Measurements from ENCODE around the gene FOXF2. TPM values are rescaled to one million over a fixed set of nuclear protein-coding genes. Genes with fewer than 3 reads are reported as not detected.

Gene FOXF2
- total and polyA plus RNA-seq, 2 experiments from 2014 or later: not detected

DNA sequence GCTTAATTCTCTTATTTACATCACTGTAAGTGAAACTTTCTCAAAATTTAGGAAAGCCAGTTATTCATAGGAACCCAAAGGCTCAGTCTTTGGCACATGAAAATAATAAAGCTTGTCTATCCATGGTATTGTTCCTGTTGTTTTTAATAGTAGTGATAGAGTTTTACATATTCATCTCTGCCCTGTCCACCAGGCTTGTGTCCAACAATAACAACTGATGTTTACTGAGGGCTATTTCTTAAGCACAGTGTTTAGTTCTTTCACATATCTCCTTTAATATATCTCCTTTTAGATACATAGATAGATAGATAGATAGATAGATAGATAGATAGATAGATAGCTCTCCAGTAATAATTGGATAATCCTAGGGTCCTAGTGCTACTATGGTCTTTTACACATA, 43.3 kb upstream of the FOXF2 start:
- no peak overlapping the region for H3K4me2 ChIP-seq

More for the DNA sequence above, 43.3 kb upstream of the FOXF2 start:
- Histone ChIP-seq H3K27me3 (ENCODE audit: insufficient read depth) (no peaks in the 10 kb centered on the region), H4K20me1 (replicated peaks; ENCODE audit: insufficient read depth) (no peaks in the 10 kb centered on the region), H3K4me1 (ENCODE audit: insufficient read depth) (peaks cover 12% of the 10 kb centered on the region), H3K9me2 (ENCODE audit: insufficient read depth) (no peaks in the 10 kb centered on the region), H3K36me3 (ENCODE audit: insufficient read depth) (no peaks in the 10 kb centered on the region), H3K79me2 (replicated peaks; ENCODE audit: insufficient read depth) (no peaks in the 10 kb centered on the region), H3K27ac (ENCODE audit: low read depth) (no peak overlapping the region), H2AFZ (no peak overlapping the region), H3K4me3 (no peak overlapping the region), H3F3A (replicated peaks; ENCODE audit: low read depth) (no peaks in the 10 kb centered on the region)
- Mint-ChIP-seq H3K4me3 (no peak overlapping the region), H3K27ac (no peak overlapping the region), H3K4me1 (peaks cover 26% of the 10 kb centered on the region), H3K36me3 (ENCODE audit: low read depth) (peaks cover 29% of the 10 kb centered on the region), H3K9me3 (peaks cover 35% of the 10 kb centered on the region), H3K27me3 (ENCODE audit: insufficient read depth, low read depth, poor library complexity) (peaks cover 7% of the 10 kb centered on the region)
- no peak for ATAC-seq
- DNase-seq (ENCODE audit: low spot score): no peak
- TF ChIP-seq ZNF331 (CRISPR knock-in tag; IDR thresholded peaks at IDR 0.05; ENCODE audit: low read depth) (no peak), EZH2 (IDR thresholded peaks at IDR 0.05; ENCODE audit: low read depth, unreplicated experiment) (no peak), EZH2phosphoT487 (IDR thresholded peaks at IDR 0.05; ENCODE audit: unreplicated experiment) (no peak), JUNB (IDR thresholded peaks at IDR 0.05; ENCODE audit: unreplicated experiment) (no peak), STAT1 (IDR thresholded peaks at IDR 0.05; ENCODE audit: unreplicated experiment) (no peak), NANOG (IDR thresholded peaks at IDR 0.05; ENCODE audit: borderline replicate concordance) (no peak), CREB1 (CRISPR knock-in tag; IDR thresholded peaks at IDR 0.05; ENCODE audit: low read depth) (no peak), POLR2AphosphoS5 (IDR thresholded peaks at IDR 0.05; ENCODE audit: low read depth) (no peak), ZNF114 (CRISPR knock-in tag; IDR thresholded peaks at IDR 0.05) (no peak)
- TF ChIP-seq, protein P1, sequence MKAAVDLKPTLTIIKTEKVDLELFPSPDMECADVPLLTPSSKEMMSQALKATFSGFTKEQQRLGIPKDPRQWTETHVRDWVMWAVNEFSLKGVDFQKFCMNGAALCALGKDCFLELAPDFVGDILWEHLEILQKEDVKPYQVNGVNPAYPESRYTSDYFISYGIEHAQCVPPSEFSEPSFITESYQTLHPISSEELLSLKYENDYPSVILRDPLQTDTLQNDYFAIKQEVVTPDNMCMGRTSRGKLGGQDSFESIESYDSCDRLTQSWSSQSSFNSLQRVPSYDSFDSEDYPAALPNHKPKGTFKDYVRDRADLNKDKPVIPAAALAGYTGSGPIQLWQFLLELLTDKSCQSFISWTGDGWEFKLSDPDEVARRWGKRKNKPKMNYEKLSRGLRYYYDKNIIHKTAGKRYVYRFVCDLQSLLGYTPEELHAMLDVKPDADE (IDR thresholded peaks at IDR 0.05): no peak
- TF ChIP-seq, protein P2, sequence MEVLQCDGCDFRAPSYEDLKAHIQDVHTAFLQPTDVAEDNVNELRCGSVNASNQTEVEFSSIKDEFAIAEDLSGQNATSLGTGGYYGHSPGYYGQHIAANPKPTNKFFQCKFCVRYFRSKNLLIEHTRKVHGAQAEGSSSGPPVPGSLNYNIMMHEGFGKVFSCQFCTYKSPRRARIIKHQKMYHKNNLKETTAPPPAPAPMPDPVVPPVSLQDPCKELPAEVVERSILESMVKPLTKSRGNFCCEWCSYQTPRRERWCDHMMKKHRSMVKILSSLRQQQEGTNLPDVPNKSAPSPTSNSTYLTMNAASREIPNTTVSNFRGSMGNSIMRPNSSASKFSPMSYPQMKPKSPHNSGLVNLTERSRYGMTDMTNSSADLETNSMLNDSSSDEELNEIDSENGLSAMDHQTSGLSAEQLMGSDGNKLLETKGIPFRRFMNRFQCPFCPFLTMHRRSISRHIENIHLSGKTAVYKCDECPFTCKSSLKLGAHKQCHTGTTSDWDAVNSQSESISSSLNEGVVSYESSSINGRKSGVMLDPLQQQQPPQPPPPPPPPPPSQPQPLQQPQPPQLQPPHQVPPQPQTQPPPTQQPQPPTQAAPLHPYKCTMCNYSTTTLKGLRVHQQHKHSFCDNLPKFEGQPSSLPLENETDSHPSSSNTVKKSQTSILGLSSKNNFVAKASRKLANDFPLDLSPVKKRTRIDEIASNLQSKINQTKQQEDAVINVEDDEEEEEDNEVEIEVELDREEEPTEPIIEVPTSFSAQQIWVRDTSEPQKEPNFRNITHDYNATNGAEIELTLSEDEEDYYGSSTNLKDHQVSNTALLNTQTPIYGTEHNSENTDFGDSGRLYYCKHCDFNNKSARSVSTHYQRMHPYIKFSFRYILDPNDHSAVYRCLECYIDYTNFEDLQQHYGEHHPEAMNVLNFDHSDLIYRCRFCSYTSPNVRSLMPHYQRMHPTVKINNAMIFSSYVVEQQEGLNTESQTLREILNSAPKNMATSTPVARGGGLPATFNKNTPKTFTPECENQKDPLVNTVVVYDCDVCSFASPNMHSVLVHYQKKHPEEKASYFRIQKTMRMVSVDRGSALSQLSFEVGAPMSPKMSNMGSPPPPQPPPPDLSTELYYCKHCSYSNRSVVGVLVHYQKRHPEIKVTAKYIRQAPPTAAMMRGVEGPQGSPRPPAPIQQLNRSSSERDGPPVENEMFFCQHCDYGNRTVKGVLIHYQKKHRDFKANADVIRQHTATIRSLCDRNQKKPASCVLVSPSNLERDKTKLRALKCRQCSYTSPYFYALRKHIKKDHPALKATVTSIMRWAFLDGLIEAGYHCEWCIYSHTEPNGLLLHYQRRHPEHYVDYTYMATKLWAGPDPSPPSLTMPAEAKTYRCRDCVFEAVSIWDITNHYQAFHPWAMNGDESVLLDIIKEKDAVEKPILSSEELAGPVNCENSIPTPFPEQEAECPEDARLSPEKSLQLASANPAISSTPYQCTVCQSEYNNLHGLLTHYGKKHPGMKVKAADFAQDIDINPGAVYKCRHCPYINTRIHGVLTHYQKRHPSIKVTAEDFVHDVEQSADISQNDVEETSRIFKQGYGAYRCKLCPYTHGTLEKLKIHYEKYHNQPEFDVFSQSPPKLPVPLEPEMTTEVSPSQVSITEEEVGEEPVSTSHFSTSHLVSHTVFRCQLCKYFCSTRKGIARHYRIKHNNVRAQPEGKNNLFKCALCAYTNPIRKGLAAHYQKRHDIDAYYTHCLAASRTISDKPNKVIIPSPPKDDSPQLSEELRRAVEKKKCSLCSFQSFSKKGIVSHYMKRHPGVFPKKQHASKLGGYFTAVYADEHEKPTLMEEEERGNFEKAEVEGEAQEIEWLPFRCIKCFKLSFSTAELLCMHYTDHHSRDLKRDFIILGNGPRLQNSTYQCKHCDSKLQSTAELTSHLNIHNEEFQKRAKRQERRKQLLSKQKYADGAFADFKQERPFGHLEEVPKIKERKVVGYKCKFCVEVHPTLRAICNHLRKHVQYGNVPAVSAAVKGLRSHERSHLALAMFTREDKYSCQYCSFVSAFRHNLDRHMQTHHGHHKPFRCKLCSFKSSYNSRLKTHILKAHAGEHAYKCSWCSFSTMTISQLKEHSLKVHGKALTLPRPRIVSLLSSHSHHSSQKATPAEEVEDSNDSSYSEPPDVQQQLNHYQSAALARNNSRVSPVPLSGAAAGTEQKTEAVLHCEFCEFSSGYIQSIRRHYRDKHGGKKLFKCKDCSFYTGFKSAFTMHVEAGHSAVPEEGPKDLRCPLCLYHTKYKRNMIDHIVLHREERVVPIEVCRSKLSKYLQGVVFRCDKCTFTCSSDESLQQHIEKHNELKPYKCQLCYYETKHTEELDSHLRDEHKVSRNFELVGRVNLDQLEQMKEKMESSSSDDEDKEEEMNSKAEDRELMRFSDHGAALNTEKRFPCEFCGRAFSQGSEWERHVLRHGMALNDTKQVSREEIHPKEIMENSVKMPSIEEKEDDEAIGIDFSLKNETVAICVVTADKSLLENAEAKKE (CRISPR knock-in tag; IDR thresholded peaks at IDR 0.05): no peak
- TF ChIP-seq, protein P3, sequence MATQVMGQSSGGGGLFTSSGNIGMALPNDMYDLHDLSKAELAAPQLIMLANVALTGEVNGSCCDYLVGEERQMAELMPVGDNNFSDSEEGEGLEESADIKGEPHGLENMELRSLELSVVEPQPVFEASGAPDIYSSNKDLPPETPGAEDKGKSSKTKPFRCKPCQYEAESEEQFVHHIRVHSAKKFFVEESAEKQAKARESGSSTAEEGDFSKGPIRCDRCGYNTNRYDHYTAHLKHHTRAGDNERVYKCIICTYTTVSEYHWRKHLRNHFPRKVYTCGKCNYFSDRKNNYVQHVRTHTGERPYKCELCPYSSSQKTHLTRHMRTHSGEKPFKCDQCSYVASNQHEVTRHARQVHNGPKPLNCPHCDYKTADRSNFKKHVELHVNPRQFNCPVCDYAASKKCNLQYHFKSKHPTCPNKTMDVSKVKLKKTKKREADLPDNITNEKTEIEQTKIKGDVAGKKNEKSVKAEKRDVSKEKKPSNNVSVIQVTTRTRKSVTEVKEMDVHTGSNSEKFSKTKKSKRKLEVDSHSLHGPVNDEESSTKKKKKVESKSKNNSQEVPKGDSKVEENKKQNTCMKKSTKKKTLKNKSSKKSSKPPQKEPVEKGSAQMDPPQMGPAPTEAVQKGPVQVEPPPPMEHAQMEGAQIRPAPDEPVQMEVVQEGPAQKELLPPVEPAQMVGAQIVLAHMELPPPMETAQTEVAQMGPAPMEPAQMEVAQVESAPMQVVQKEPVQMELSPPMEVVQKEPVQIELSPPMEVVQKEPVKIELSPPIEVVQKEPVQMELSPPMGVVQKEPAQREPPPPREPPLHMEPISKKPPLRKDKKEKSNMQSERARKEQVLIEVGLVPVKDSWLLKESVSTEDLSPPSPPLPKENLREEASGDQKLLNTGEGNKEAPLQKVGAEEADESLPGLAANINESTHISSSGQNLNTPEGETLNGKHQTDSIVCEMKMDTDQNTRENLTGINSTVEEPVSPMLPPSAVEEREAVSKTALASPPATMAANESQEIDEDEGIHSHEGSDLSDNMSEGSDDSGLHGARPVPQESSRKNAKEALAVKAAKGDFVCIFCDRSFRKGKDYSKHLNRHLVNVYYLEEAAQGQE (IDR thresholded peaks at IDR 0.05; ENCODE audit: unreplicated experiment): no peak
- TF ChIP-seq, protein P4, sequence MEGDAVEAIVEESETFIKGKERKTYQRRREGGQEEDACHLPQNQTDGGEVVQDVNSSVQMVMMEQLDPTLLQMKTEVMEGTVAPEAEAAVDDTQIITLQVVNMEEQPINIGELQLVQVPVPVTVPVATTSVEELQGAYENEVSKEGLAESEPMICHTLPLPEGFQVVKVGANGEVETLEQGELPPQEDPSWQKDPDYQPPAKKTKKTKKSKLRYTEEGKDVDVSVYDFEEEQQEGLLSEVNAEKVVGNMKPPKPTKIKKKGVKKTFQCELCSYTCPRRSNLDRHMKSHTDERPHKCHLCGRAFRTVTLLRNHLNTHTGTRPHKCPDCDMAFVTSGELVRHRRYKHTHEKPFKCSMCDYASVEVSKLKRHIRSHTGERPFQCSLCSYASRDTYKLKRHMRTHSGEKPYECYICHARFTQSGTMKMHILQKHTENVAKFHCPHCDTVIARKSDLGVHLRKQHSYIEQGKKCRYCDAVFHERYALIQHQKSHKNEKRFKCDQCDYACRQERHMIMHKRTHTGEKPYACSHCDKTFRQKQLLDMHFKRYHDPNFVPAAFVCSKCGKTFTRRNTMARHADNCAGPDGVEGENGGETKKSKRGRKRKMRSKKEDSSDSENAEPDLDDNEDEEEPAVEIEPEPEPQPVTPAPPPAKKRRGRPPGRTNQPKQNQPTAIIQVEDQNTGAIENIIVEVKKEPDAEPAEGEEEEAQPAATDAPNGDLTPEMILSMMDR (conservative IDR thresholded peaks at IDR 0.05; ENCODE audit: low read depth in 2 of 2): no peak

All from GM23338 (cell line).